Transverse colon (tissue), 3 donors: ENCODE data around the gene ZMYND12.

Experiments
- POLR2A ChIP-seq: fragments of 450-650 bp; IDR thresholded peaks from one replicate; pipeline ENCODE4 v1.6.1; 2016; ENCODE audit warnings: antibody characterized with exemption, mild to moderate bottlenecking, moderate library complexity
- TF ChIP-seq, protein P1 (sequence below), 5 experiments: fragments of 200-600 bp in 3 of 5; fragments of 450-650 bp in 2 of 5; sonication (generic) in 3 of 5; IDR thresholded peaks; 1 replicate in 2 of 5; 2 replicates in 3 of 5; pipeline ENCODE4 v1.5.1; 2016 to 2017; ENCODE audit warnings: antibody characterized with exemption in 5 of 5, inconsistent platforms in 3 of 5, mild to moderate bottlenecking in 2 of 5, moderate library complexity in 1 of 5

DNA sequence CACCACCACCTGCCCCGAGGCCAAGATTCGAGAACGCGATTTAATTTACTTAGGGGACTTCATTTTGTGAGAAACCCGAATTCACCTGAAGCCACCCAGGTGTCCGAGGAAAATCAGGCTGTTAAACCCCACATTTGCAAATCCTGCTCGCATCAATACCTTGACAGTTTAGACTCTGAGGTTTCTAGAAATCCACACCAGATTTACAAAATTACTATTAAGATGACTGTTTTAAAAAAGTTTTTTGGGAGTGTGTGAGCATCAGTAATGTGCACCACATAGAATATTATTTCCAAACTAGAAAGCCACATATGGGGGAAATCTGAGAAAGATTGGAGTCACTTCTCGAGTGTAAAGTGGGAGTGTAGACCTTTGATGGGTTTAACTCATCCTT lies 74.5 kb downstream of the ZMYND12 start:
- TF ChIP-seq, protein P1, sequence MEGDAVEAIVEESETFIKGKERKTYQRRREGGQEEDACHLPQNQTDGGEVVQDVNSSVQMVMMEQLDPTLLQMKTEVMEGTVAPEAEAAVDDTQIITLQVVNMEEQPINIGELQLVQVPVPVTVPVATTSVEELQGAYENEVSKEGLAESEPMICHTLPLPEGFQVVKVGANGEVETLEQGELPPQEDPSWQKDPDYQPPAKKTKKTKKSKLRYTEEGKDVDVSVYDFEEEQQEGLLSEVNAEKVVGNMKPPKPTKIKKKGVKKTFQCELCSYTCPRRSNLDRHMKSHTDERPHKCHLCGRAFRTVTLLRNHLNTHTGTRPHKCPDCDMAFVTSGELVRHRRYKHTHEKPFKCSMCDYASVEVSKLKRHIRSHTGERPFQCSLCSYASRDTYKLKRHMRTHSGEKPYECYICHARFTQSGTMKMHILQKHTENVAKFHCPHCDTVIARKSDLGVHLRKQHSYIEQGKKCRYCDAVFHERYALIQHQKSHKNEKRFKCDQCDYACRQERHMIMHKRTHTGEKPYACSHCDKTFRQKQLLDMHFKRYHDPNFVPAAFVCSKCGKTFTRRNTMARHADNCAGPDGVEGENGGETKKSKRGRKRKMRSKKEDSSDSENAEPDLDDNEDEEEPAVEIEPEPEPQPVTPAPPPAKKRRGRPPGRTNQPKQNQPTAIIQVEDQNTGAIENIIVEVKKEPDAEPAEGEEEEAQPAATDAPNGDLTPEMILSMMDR (IDR thresholded peaks at IDR 0.05), result no peak
- no peak for TF ChIP-seq POLR2A
